GM21825 (cell line): ENCODE results near the gene GTF2H4.

ENCODE experiments used
- ATAC-seq: cut with Tn5 transposase; IDR thresholded peaks from one replicate; pipeline ENCODE4 v1.9.1; 2021; ENCODE audit warnings: mild to moderate bottlenecking, moderate library complexity; ENCODE audit not compliant: unreplicated experiment

Gene GTF2H4

DNA sequence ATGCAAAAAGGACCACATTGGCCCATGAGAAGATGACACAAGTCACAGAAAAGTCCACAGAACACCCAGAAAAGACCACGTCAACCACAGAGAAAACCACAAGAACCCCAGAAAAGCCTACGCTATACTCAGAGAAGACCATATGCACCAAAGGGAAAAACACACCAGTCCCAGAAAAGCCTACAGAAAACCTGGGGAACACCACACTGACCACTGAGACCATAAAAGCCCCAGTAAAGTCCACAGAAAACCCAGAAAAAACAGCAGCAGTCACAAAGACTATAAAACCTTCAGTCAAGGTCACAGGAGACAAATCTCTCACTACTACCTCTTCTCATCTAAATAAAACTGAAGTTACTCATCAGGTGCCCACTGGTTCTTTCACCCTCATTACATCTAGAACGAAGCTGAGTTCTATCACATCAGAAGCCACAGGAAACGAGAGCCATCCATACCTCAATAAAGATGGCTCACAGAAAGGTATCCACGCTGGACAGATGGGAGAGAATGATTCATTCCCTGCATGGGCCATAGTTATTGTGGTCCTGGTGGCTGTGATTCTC lies 44.0 kb downstream of the GTF2H4 start:
- ATAC-seq = no peak

- no peak for ATAC-seq
Observed at GRCh38 chr6:30954631-30955366, 46.8 kb downstream of the GTF2H4 start.

GRCh38 chr6:30955367-30956042 lies 47.5 kb downstream of the GTF2H4 start:
- peak; percentile 61 for ATAC-seq

DNA sequence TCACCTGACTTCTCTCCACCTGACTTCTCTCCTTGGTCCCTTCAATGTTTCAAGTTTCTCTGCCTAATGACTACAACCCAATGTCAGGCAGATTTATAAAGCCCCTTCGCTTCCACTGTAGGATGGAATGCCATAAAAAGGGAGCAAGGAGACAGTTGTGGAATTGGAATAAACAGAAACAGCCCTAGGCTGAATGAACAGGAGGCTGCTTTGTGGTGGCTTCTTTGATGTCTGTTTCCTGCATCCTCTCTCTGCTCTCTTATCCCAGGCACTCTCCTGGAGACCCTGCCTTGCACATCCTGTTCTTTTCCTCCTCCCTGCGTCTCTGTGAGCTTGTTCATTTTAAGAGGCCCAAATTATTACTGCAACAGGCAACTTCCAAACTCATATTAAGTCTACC lies 49.7 kb downstream of the GTF2H4 start:
- no peak for ATAC-seq

- no peak for ATAC-seq
Observed at GRCh38 chr6:30960907-30961673, 53.1 kb downstream of the GTF2H4 start.

DNA sequence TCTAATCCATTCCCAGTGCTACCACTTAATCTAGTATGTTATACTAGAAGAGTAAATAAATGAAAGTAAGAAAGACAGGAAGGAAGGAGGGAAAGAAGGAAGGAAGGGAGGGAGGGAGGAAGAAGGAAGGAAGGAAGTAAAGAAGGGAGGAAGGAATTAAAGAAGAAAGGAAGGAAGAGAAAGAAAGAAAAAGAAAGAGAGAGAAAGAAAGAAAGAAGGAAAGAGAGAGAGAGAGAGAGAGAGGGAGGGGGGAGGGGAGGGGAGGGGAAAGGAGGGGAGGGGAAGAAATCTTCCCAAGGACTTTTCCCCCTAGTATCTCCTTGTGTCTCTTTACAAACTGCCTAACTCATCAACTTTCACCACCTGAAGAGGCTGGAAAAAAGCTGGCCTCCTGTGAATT lies 54.7 kb downstream of the GTF2H4 start:
- ATAC-seq = no peak

GRCh38 chr6:30963641-30964040 lies 55.6 kb downstream of the GTF2H4 start:
- no peak for ATAC-seq
